GM12891 (cell line): Measurements from ENCODE around the gene TPI1.

Source experiments
- POLR2A ChIP-seq: IDR thresholded peaks from 2 replicates; pipeline ENCODE4 v1.6.1; 2011; ENCODE audit warnings: low read depth, low read length, control low read depth
- TAF1 ChIP-seq: IDR thresholded peaks from 2 replicates; pipeline ENCODE4 v1.6.1; 2011; ENCODE audit warnings: low read depth, low read length, control low read depth

GRCh38 chr12:6818222-6818621, 49.1 kb upstream of the TPI1 start:
- no peak for TF ChIP-seq POLR2A
- no peak for TF ChIP-seq TAF1
